Naive thymus-derived CD4-positive, alpha-beta T cell (primary cell): ENCODE data around the gene TPRKB. TPM values are rescaled to one million over a fixed set of nuclear protein-coding genes. Genes with fewer than 3 reads are reported as not detected.

ENCODE experiments used
- ATAC-seq: fragments of 150-1000 bp; cut with Tn5 transposase; 2 replicates; pipeline ENCODE4 v1.10.0; 2021; ENCODE audit warnings: mild to moderate bottlenecking, moderate library complexity
- CTCF ChIA-PET: fragments of 350-600 bp; sonication (Branson Sonifier 250); formaldehyde crosslinking; loops from one replicate; lab custom pipeline; 2021; ENCODE audit warnings: antibody characterized with exemption; lab: Charles Lee
- POLR2A ChIA-PET: fragments of 350-600 bp; sonication (Branson Sonifier 250); formaldehyde crosslinking; loops from one replicate; lab custom pipeline; 2021; ENCODE audit warnings: antibody characterized with exemption, inconsistent platforms; lab: Charles Lee
- DNase-seq, 9 donors: peaks; one replicate each; pipeline versions ENCODE4 v3.0.0 to v3.0.0-alpha.2; 2020 to 2022; ENCODE audit warnings: mixed read lengths in 1 of 9
- H3K27ac ChIP-seq: one replicate; pipeline ENCODE4 v1.7.0; 2013; ENCODE audit warnings: mild to moderate bottlenecking, low read depth, low read length, moderate library complexity
- H3K27me3 ChIP-seq, 2 donors: one replicate each; pipeline ENCODE4 v1.7.0; 2013; ENCODE audit warnings: low read length in 2 of 2, mild to moderate bottlenecking in 2 of 2, moderate library complexity in 2 of 2; ENCODE audit not compliant: control insufficient read depth in 2 of 2, insufficient read depth in 2 of 2
- H3K36me3 ChIP-seq, 3 experiments: 1 replicate in 2 of 3; 2 replicates in 1 of 3; pipeline ENCODE4 v1.7.0; 2013; ENCODE audit warnings: low read length in 3 of 3, mild to moderate bottlenecking in 3 of 3, moderate library complexity in 1 of 3; ENCODE audit not compliant: insufficient read depth in 3 of 3, control insufficient read depth in 2 of 3
- H3K4me1 ChIP-seq, 2 donors: one replicate each; pipeline ENCODE4 v1.7.0; 2013; ENCODE audit warnings: low read length in 2 of 2, mild to moderate bottlenecking in 2 of 2, moderate library complexity in 1 of 2; ENCODE audit not compliant: control insufficient read depth in 2 of 2, insufficient read depth in 2 of 2
- H3K4me3 ChIP-seq: 2 replicates; pipeline ENCODE4 v1.7.0; 2013; ENCODE audit warnings: mild to moderate bottlenecking, low read length
- H3K9me3 ChIP-seq, 3 experiments: 1 replicate in 2 of 3; 2 replicates in 1 of 3; pipeline ENCODE4 v1.7.0; 2013; ENCODE audit warnings: low read length in 3 of 3; ENCODE audit not compliant: control insufficient read depth in 2 of 3
- H3K27ac Mint-ChIP-seq, 9 donors: one replicate each; pipeline ENCODE4 v1.8.0; 2020 to 2022; ENCODE audit warnings: mixed read lengths in 9 of 9, mild to moderate bottlenecking in 8 of 9, moderate library complexity in 5 of 9, inconsistent platforms in 2 of 9
- H3K27me3 Mint-ChIP-seq, 5 donors: one replicate each; pipeline ENCODE4 v1.8.0; 2021 to 2022; ENCODE audit warnings: mixed read lengths in 5 of 5, mild to moderate bottlenecking in 1 of 5
- H3K36me3 Mint-ChIP-seq, 5 donors: one replicate each; pipeline ENCODE4 v1.8.0; 2020 to 2022; ENCODE audit warnings: mixed read lengths in 5 of 5, mild to moderate bottlenecking in 3 of 5, inconsistent platforms in 1 of 5
- H3K4me1 Mint-ChIP-seq, 7 donors: one replicate each; pipeline ENCODE4 v1.8.0; 2020 to 2022; ENCODE audit warnings: mixed read lengths in 7 of 7, mild to moderate bottlenecking in 3 of 7, inconsistent platforms in 1 of 7
- H3K4me3 Mint-ChIP-seq, 10 donors: one replicate each; pipeline ENCODE4 v1.8.0; 2020 to 2022; ENCODE audit warnings: mild to moderate bottlenecking in 10 of 10, mixed read lengths in 10 of 10, moderate library complexity in 6 of 10, inconsistent platforms in 2 of 10
- H3K9me3 Mint-ChIP-seq, 11 donors: one replicate each; pipeline ENCODE4 v1.8.0; 2020 to 2022; ENCODE audit warnings: mixed read lengths in 11 of 11, mild to moderate bottlenecking in 4 of 11, inconsistent platforms in 1 of 11, moderate library complexity in 1 of 11
- intact Hi-C, 2 donors: fragments of 100-400 bp; cut with micrococcal nuclease; formaldehyde crosslinking; loops; one replicate each; pipeline ENCODE4 v1.15.1; 2023
- polyA plus RNA-seq, 2 donors: library from polyadenylated mRNA; unstranded; fragments of 300-500 nt; fragmentation: Illumina TruSeq; gene quantifications; one replicate each; pipeline ENCODE4 v1.2.3, GENCODE V29; 2021
- total RNA-seq, 6 experiments: library from RNA in 5 of 6; stranded (reverse) in 5 of 6; gene quantifications; 1 replicate in 5 of 6; 2 replicates in 1 of 6; pipeline ENCODE4 v1.2.3 and lab custom pipeline; 2021 to 2026

TPRKB gene
- total and polyA plus RNA-seq, 7 experiments from 2014 or later = 16.5 to 87.9 (median 28.0) TPM

DNA sequence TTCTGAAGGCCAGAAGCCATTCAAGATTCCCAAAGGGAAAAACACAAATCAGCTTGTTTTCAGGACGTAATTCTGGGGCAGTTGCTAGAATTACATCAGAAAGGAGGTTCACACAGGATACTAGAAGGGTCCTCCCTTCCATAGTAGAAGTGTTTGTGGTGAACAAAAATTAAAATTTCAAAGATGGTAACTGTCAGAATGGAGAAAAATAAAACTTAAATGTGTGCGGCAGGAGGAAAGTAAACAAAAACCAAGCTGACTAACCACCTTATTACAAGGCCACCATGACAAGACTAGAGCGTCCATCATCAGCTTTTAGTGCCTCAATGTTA, 9.7 kb upstream of the TPRKB start:
- peaks cover 13 to 64% (median 43%) of the 10 kb centered on the region in 5 donors for H3K36me3 Mint-ChIP-seq
- H3K36me3 ChIP-seq = peaks cover 0 to 25% (median 13%) of the 10 kb centered on the region in 3 experiments

DNA sequence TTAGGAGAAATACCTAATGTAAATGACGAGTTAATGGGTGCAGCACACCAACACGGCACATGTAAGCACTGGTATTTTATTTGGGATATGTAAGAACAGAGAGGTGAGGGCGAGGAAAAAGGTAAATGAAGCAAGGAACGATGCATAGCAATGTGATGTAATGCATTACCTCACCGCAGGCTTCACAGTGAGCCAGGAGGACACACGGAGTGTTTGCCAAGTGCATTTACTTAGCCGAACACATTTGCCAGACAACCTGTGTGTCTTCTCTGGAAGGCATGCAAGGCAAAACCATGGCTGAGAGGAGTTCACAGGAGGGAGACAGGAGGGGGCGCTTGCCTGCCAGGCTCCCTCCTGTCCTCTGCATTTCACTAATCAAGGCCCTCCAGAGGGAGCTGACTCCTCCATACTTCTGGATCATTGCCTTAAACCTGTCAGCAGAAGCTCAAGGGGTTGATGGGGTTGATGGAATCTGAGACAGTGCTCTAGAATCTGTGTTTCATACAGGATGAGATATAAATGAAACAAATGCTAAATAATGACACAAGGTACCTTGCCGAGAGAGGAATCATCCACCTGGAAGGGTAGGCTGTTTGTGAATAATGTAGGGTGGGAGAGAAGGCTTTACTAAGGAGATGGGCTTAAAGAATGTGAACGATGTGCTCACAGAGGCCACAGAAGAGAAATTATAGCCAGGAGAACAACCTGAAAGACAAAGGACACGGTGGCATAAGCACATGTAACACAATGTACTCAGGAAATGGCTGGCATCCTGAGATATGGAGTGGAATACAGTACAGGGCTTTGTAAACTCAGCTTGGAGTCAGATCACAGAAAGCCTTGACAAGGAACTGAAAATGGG, 9.1 kb upstream of the TPRKB start:
- Histone ChIP-seq H3K4me1 (no peaks in the 10 kb centered on the region), H3K9me3 (no peaks in the 10 kb centered on the region), H3K27me3 (no peaks in the 10 kb centered on the region), H3K27ac (no peak overlapping the region), H3K4me3 (no peak overlapping the region), H3K36me3 (peaks cover 0 to 23% (median 13%) of the 10 kb centered on the region in 3 experiments)
- CTCF ChIA-PET = no interaction called here
- peaks cover 13 to 67% (median 48%) of the 10 kb centered on the region in 5 donors for H3K36me3 Mint-ChIP-seq
- DNase-seq (no peak), ATAC-seq (no peak)
- H3K4me3 Mint-ChIP-seq = no peak overlapping the region
- H3K27me3 Mint-ChIP-seq = no peaks in the 10 kb centered on the region
- no peak overlapping the region for H3K27ac Mint-ChIP-seq
- POLR2A ChIA-PET = interaction anchor here (2.0 kb wide), 1 partner anchor 11 kb away, joined by 8 read pairs; no protein-coding TSS in a partner anchor
- peaks cover 0 to 5% (median 0%) of the 10 kb centered on the region in 11 donors for H3K9me3 Mint-ChIP-seq
- intact Hi-C loops = no loop called here
- H3K4me1 Mint-ChIP-seq = peaks cover 0 to 7% (median 0%) of the 10 kb centered on the region in 7 donors

More for the DNA sequence above, 9.7 kb upstream of the TPRKB start:
- intact Hi-C loops = no loop called here
- no peaks in the 10 kb centered on the region for H3K27me3 Mint-ChIP-seq
- DNase-seq (no peak), ATAC-seq (no peak)
- Histone ChIP-seq H3K4me1 (no peaks in the 10 kb centered on the region), H3K9me3 (no peaks in the 10 kb centered on the region), H3K27ac (no peak overlapping the region), H3K4me3 (no peak overlapping the region), H3K27me3 (no peaks in the 10 kb centered on the region)
- H3K4me3 Mint-ChIP-seq = no peak overlapping the region
- ChIA-PET POLR2A (interaction anchor here (2.0 kb wide), 1 partner anchor 10 kb away, joined by 8 read pairs; no protein-coding TSS in a partner anchor), CTCF (no interaction called here)
- H3K4me1 Mint-ChIP-seq = peaks cover 0 to 7% (median 0%) of the 10 kb centered on the region in 7 donors
- H3K27ac Mint-ChIP-seq = no peak overlapping the region
- H3K9me3 Mint-ChIP-seq = peaks cover 0 to 4% (median 0%) of the 10 kb centered on the region in 11 donors

DNA sequence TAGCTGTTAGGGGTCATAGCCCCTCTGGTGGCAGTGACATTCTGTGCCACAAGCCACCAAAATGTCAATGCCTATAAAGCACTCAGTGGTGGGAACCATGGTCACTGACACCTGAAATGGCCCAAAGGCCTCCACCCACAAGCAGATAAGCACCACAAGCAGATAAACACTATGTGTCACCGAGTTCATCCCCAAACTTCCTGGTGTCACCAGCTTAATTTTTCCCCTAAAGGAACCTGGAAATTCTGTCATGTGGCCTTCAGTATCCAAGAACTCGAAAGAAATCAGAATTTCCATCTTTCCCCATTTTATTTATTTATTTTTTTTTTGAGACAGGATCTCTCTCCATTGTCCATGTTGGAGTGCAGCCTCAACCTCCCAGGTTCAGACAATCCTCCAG, 3.6 kb upstream of the TPRKB start:
- POLR2A ChIA-PET = interaction anchor here (0.6 kb wide), 1 partner anchor 15 kb away, joined by 4 read pairs; no protein-coding TSS in a partner anchor
- H3K36me3 Mint-ChIP-seq = peaks cover under 1 to 48% (median 37%) of the 10 kb centered on the region in 5 donors
- H3K4me1 ChIP-seq = peaks cover 8 to 12% of the 10 kb centered on the region in 2 donors
- H3K36me3 ChIP-seq = peaks cover 0 to under 1% (median 0%) of the 10 kb centered on the region in 3 experiments
- H3K4me3 Mint-ChIP-seq = no peak overlapping the region
- no peak overlapping the region for H3K27ac Mint-ChIP-seq
- no peaks in the 10 kb centered on the region for H3K27me3 ChIP-seq
- H3K9me3 ChIP-seq = no peaks in the 10 kb centered on the region
- peaks cover 0 to 2% (median 0%) of the 10 kb centered on the region in 5 donors for H3K27me3 Mint-ChIP-seq
- CTCF ChIA-PET = no interaction called here
- no peak for DNase-seq
- peaks cover 0 to 8% (median 2%) of the 10 kb centered on the region in 11 donors for H3K9me3 Mint-ChIP-seq
- intact Hi-C loops = no loop called here
- H3K27ac ChIP-seq = no peak overlapping the region
- ATAC-seq = no peak
- peaks cover 11 to 25% (median 18%) of the 10 kb centered on the region in 7 donors for H3K4me1 Mint-ChIP-seq
- H3K4me3 ChIP-seq = no peak overlapping the region

DNA sequence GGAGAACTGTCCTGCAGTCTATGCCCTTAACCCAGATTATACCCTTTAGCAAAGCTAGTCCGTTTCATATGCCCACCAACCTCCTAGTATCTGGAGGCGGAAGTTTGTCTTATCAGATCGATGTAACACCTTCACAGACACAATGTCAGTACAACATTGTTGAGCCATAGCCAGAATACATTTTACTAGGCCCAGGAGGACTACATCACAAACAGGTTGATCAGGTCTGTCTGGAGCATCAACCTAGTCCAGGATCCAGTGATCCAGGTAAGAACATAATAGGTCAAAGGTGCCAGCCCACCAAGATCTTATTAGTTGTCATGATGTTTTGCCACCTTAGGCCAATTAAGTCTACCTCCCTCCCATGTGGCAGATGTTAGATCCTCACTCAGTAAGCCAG, 2.0 kb upstream of the TPRKB start:
- H3K4me1 Mint-ChIP-seq = peaks cover 11 to 31% (median 18%) of the 10 kb centered on the region in 7 donors
- no peak overlapping the region for H3K27ac ChIP-seq
- H3K36me3 Mint-ChIP-seq = peaks cover 0 to 38% (median 25%) of the 10 kb centered on the region in 5 donors
- H3K4me3 Mint-ChIP-seq = peak overlapping the region in 1 of 10 donors; percentile 60
- H3K27me3 Mint-ChIP-seq = peaks cover 0 to 2% (median 0%) of the 10 kb centered on the region in 5 donors
- no peak overlapping the region for H3K4me3 ChIP-seq
- no peak for ATAC-seq
- H3K9me3 Mint-ChIP-seq = peaks cover 0 to 8% (median 1%) of the 10 kb centered on the region in 11 donors
- ChIA-PET CTCF (no interaction called here), POLR2A (no interaction called here)
- H3K4me1 ChIP-seq = peaks cover 8 to 14% of the 10 kb centered on the region in 2 donors
- H3K27me3 ChIP-seq = no peaks in the 10 kb centered on the region
- no peaks in the 10 kb centered on the region for H3K36me3 ChIP-seq
- intact Hi-C loops = loop anchor here in 1 of 2 donors (5.0 kb wide), 3 partner anchors 458 to 913 kb away; partner anchors contain the start of genes EXOC6B, MTHFD2 and SEMA4F
- no peaks in the 10 kb centered on the region for H3K9me3 ChIP-seq
- no peak for DNase-seq
- peak overlapping the region in 1 of 9 donors; percentile 20 for H3K27ac Mint-ChIP-seq

GRCh38 chr2:73736378-73736777, 767 bp downstream of the TPRKB start:
- no peaks in the 10 kb centered on the region for H3K9me3 ChIP-seq
- peak overlapping the region; percentile 85 to 97 (median 91) for H3K27ac Mint-ChIP-seq
- no peak for ATAC-seq
- H3K4me1 ChIP-seq = peaks cover 8 to 14% of the 10 kb centered on the region in 2 donors
- peaks cover 0 to 32% (median 12%) of the 10 kb centered on the region in 5 donors for H3K36me3 Mint-ChIP-seq
- H3K4me1 Mint-ChIP-seq = peaks cover 10 to 31% (median 21%) of the 10 kb centered on the region in 7 donors
- no peaks in the 10 kb centered on the region for H3K27me3 ChIP-seq
- intact Hi-C loops = loop anchor here (2.0 to 5.0 kb wide), 6 partner anchors 190 to 916 kb away; partner anchors contain the start of genes BOLA3 (in 1 of the 2), DGUOK (in 1 of the 2), EXOC6B (in 1 of the 2) and MTHFD2 (in 1 of the 2)
- H3K36me3 ChIP-seq = peaks cover 4 to 24% (median 8%) of the 10 kb centered on the region in 3 experiments
- H3K4me3 ChIP-seq = peak overlapping the region; percentile 78
- peak overlapping the region; percentile 92 to 98 (median 98) for H3K4me3 Mint-ChIP-seq
- POLR2A ChIA-PET = interaction anchor here (0.9 to 1.9 kb wide), 6 partner anchors 44 to 720 kb away, joined by 5 to 8 read pairs (median 6); partner anchors contain the start of genes CCT7, INO80B, PRADC1 and STAMBP
- H3K9me3 Mint-ChIP-seq = peaks cover 0 to 8% (median 0%) of the 10 kb centered on the region in 11 donors
- no peak for DNase-seq
- H3K27ac ChIP-seq = peak overlapping the region; percentile 67
- H3K27me3 Mint-ChIP-seq = peaks cover 0 to 2% (median 0%) of the 10 kb centered on the region in 5 donors
- CTCF ChIA-PET = interaction anchor here (1.4 kb wide), 1 partner anchor 559 kb away, joined by 3 read pairs; no protein-coding TSS in a partner anchor

DNA sequence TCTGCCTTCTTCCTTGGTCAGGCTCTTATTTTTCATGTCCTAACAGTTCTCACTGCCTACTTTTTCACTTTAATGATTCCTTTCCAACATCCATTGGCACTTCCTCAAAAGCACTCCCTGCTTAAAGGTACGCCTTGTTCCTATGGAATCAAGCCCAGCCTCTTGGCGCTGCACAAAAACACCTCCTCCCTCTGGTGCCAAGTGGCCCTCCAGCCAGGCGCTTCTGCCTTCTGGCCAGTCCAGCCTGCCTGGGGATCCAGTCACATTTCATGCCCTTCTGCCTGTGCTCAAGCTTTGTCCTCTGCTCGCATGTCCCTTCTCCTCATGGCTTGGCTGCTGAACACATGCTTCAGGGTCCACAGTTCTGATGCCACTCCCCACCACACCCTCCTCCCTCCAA, 6.3 kb downstream of the TPRKB start:
- no peak overlapping the region for H3K4me3 ChIP-seq
- POLR2A ChIA-PET = no interaction called here
- DNase-seq (no peak), ATAC-seq (no peak)
- Mint-ChIP-seq H3K9me3 (no peaks in the 10 kb centered on the region), H3K4me3 (no peak overlapping the region), H3K36me3 (peaks cover 4 to 30% (median 13%) of the 10 kb centered on the region in 5 donors), H3K27ac (peak overlapping the region in 1 of 9 donors; percentile 36), H3K4me1 (peaks cover 0 to 6% (median 0%) of the 10 kb centered on the region in 7 donors), H3K27me3 (no peaks in the 10 kb centered on the region)
- no peaks in the 10 kb centered on the region for H3K9me3 ChIP-seq
- no peaks in the 10 kb centered on the region for H3K27me3 ChIP-seq
- CTCF ChIA-PET = no interaction called here
- peaks cover 0 to 3% of the 10 kb centered on the region in 2 donors for H3K4me1 ChIP-seq
- H3K27ac ChIP-seq = no peak overlapping the region
- intact Hi-C loops = no loop called here
- H3K36me3 ChIP-seq = peaks cover 14 to 52% (median 15%) of the 10 kb centered on the region in 3 experiments
